Measurements from ENCODE around the gene HIP1R.
"Not testable (repeated sequence)": the region's sequence is repeated elsewhere in the genome, so short reads cannot be mapped to it uniquely, and the experiment has no call there.

HIP1R gene, protein sequence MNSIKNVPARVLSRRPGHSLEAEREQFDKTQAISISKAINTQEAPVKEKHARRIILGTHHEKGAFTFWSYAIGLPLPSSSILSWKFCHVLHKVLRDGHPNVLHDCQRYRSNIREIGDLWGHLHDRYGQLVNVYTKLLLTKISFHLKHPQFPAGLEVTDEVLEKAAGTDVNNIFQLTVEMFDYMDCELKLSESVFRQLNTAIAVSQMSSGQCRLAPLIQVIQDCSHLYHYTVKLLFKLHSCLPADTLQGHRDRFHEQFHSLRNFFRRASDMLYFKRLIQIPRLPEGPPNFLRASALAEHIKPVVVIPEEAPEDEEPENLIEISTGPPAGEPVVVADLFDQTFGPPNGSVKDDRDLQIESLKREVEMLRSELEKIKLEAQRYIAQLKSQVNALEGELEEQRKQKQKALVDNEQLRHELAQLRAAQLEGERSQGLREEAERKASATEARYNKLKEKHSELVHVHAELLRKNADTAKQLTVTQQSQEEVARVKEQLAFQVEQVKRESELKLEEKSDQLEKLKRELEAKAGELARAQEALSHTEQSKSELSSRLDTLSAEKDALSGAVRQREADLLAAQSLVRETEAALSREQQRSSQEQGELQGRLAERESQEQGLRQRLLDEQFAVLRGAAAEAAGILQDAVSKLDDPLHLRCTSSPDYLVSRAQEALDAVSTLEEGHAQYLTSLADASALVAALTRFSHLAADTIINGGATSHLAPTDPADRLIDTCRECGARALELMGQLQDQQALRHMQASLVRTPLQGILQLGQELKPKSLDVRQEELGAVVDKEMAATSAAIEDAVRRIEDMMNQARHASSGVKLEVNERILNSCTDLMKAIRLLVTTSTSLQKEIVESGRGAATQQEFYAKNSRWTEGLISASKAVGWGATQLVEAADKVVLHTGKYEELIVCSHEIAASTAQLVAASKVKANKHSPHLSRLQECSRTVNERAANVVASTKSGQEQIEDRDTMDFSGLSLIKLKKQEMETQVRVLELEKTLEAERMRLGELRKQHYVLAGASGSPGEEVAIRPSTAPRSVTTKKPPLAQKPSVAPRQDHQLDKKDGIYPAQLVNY

DNA sequence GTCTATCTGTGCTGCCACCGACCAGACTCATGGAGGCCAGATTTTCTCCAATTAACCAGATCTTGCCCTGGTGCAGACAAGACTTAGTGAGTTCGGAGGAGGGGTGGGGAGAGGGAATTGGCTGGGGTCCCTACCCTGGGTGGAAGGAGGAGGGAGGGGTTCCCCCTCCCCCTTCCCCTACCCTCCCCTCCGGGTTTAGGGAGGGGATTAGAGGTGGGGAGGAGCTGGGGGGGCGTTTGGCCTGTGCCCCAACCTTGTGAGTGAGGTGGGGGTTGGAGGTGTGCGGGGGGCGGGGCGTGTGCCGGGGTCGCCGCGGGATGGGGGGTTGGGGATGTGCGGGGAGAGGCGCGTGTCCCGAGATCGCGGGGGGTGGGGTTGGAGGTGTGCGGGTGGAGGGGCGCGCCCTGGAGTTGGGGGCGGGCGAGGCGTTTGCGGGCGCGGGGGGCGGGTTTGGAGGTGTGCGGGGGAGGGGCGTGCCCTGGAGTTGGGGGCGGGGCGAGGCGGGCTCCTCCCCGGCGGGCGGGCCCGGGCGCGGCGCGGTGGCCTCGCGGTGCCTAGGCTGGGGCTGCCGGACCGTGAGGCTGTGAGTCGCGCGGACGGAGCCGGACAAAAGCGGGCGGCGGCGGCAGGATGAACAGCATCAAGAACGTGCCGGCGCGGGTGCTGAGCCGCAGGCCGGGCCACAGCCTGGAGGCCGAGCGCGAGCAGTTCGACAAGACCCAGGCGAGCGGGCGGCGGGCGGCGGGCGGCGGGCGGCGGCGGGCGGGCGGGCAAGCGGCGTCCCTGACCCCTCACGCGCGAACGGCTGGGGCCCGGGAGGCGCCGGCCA, at the start of gene HIP1R:
Gene HIP1R, plus strand, starts transcription at position 537 of the 829 bp plus-strand sequence. Its CDS starts 94 bp downstream, at position 631.
- DNase-seq = peak; percentile 70

DNA sequence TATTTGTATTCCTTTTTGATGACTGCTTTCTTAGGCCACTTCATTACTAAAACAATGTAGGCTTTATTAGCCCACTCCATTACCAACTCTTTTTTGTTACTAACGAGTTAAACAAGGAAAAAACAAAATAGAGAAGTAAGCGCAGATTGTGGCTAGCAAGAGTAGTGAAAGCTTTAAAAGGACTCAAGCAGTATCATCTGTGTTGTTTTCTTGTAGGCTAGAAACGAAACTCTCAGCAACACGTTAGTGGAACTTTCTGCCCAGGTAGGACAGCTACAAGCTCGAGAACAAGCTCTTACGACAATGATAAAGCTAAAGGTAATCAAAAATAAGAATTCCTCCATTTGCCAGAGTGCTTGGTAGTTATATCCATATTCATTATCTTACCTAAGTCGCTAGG, 49.8 kb upstream of the HIP1R start:
- no peak for DNase-seq

DNA sequence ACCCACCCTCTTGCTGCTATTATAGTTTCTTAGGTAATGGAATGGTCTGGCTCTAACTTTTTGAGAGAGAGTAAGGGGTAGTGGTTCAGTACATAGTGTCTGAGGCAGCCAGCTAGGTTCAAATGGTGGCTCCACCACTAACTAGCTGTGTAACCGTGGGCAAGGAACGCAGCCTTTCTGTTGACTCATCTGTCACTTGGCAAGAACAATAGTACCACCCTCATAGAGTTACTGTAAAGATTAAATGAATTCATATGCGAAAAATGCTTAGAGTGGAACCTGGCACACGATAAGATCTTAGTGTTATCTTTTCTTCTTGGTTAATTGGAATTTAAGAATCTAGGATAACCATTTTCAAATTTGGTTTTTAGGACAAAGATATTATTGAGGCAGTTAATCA, 46.9 kb upstream of the HIP1R start:
- DNase-seq = no peak

DNA sequence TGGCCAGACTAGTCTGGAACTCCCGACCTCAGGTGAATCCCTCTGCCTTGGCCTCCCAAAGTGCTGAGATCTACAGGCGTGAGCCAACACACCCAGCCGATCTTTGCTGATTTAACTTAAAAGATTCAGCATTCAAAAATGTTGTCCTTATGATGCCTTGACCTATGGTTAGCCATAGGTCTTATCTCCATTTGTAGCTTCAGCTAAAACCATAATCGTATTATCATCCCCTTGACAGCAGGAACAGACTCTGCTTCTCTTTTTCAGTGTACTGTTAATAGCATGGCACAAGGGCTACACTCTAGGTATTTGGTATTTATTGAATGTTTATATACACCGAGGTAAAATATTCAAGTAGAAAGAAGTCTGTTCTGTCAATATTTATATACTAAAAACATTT, 45.6 kb upstream of the HIP1R start:
- DNase-seq = no peak

DNA sequence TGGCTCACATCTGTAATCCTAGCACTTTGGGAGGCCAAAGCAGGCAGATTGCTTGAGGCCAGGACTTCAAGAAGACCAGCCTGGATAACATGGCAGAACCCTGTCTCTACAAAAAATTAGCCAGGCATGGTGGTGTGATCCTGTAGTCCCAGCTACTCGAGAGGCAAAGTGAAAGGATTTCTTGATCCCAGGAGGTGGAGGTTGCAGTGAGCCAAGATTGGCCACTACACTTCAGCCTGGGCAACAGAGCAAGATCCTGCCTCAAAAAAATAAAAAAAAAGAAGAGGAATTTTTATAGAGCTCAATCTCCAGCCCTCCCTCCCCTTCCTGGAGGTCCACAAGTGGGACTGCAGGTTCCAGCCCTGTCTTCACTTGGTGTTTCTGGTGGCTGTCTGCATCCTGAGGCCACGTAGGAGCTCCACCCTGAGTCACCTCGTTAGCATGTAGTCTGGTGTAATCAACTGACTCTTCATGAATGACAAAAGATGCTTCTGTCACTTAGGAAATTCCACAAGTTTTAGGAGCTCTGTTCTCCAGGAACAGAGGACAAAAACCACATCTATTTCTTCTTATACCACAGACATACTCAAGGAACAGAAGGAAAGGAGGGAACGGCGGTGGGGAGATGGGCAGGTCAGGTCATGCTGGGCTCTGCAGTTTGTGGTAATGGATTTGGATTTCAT, 44.7 kb upstream of the HIP1R start:
- no peak for DNase-seq

DNA sequence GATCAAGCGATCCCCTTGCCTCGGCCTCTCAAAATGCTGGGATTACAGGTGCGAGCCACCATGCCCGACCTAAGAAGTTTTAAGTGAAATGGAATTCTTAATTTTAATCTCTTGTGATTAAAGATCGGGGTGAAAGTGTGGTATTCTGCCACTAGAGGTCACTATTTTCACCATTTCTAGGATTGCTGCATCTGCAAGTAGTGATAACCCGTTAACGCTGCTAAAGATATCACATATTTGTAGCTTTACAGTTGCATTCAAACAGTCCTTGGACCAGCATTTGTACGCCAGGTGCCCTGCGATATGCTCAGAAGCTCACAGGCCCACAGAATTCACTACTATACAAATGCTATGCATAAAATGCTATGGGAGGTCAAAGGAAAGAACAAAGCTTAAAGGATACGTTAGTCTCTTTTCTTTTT, 41.6 kb upstream of the HIP1R start:
- no peak for DNase-seq

DNA sequence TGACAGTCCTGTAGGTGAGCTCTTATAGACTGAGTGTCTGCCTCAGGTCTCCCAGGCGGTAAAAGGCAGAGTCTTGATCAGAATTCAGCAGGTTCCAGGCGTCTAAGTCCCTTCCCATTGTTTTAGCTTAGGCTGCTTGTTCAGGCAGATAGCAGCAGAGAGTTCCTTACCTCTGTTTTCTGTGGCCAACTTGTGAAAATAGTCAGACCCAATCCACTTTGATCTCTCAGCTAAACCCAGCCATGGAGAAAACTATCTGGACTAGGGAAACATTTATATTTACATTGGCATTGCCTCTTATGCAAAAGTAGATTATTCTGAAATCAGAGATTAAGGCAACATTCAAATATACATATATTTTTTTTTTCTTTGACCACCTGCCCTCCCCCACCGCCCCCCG, 39.5 kb upstream of the HIP1R start:
- DNase-seq = no peak

DNA sequence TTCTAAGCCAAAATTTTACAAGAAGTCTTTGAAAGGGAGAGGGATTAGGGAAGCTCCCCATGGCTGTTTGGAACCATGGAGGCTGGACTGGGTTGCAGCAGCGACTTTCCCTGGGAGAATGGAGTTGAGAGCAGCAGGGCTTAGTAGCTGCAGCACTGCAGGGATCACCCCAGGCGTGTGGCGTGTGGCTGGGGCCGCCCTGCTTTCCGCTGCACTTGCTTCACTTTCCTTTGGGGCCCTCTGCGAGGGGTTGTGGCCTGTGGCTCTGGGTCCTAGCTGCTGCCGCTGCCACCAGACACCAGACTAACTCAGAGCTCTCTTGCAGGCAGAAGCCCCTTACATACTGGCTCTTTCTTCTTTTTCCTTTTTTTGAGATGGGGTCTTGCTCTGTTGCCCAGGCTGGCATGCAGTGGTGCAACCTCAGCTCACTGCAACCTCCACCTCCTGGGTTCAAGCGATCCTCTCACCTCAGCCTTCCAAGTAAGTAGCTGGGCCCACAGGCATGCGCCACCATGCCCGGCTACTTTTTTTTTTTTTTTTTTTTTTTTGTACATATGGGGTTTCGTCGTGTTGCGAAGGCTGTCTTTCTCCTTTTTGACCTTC, 35.5 kb upstream of the HIP1R start:
- no peak for DNase-seq

DNA sequence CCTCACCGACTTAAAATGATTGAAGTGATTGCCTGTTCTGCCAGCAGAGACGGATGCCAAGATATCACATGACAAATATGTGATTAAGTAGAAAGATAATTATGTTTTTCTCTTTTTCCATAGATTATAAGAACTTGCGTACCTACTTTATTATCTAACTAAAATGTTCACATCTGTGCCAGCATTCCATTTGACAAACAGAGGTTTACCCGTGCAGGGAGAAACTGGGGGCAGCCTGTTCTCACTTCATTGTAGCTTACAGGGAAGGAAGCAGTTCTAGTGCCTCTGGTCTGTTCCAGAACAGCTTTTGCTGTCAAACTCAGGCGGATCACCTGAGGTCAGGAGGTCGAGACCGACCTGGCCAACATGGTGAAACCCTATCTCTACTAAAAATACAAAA, 31.3 kb upstream of the HIP1R start:
- no peak for DNase-seq

DNA sequence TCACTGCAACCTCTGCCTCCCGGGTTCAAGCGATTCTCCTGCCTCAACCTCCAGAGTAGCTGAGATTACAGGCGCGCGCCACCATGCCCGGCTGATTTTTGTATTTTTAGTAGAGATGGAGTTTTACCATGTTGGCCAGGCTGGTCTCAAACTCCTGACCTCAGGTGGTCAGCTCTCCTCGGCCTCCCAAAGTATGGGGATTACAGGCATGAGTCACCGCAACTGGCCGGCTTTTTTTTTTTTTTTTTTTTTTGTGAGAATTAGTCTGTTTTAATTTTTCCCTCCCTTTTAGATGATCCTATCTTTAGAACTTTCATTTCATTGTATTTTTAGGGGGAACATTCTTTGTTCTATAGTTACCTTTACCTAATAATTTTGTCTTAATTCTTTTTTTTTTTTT, 30.3 kb upstream of the HIP1R start:
- not testable (repeated sequence) for DNase-seq

DNA sequence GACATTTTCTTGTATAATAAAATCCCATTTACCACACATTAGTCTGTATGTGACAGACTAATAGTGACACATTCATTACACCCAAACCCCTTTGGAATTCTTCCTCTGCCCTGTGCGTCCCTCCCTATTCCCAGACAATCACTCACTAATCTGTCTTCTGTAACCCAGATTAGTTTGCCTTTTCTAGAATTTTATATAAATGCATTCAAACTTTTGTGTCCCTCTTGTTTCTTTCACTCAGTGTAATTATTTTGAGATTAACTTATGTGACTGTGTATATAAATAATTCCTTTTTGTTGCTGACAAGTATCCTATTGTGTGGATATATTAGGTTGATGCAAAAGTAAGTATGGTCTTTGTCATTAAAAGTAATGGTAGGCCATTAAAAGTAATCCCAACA, 27.6 kb upstream of the HIP1R start:
- no peak for DNase-seq

DNA sequence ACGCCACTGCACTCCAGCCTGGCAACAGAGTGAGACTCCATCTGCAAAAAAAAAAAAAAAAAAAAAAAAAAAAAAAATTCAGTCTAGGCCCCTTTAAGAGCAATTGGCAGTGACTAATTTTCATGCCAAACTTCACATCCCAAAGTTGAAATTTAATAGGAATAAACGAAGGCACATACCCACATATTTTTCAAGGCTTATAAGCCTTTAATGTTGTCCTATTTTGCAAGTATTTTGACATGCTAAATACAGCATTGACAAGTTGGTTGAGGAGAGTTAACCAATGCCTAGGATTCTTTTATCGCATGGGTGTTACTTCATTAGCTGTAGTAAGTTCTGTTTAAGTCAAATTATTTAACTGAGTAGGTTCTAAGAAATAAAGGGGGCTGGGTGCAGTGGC, 23.5 kb upstream of the HIP1R start:
- DNase-seq = no peak

DNA sequence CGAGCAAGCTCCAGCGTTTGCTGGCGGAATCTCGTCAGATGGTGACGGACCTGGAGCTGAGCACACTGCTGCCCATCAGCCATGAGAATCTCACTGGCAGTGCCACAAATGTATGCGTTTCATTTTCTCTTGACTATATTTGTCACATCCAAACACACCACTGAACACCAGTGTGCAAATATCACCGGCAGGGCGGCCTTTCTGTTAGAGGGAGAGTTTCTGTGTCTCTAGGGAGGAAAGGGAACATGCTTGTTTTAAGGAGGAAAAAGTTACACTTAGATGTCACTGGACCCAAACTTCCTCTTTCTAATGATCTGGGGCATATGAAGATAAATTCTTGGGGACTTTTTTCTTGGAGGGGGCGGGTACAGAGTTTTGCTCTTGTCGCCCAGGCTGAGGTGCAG, 21.9 kb upstream of the HIP1R start:
- no peak for DNase-seq

DNA sequence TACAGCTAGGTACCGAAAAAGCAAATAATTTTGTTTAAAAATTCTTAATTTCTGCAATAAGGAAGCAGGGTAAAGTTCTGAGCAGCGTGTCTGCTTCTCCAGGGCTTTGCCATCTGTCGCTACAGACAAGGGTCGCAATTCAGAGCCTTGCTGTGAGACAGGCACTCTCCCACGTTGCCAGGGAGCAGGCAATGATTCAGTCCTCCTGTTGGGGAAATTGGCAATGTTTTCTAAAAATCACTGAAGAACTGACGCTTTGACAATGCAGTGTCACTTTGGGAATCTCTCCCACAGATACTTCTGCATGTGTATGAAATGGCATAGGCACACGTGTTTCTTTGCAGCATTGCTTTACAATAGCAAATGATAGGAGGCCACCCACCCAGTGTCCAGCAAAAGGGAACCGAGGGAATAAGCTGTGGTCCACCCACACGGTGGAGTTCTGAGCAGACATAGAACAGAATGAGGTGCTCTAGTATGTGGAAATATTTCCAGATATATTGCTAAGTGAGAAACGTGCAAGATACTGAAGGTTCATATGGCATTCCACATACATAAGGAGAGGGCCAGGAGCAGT, 16.0 kb upstream of the HIP1R start:
- DNase-seq = no peak

DNA sequence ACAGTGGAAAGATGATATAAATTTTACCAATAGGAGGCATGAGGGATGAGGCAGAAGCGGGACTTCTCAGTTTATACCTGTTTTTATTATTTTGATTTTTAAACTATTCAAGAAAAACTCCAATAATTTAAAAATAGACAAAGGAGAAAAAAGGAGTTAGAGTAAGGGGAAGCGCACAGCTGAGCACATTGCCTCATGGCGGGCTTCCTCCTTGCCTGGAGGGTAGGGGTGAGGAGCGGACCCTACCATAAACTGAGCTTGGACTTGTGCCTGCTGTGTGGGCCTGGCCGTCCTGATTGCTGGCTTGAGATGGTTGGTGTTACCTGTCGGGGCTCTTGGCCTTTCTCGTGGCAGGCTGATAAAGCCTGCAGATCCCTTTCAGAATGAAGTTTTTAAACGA, 15.1 kb upstream of the HIP1R start:
- no peak for DNase-seq

DNA sequence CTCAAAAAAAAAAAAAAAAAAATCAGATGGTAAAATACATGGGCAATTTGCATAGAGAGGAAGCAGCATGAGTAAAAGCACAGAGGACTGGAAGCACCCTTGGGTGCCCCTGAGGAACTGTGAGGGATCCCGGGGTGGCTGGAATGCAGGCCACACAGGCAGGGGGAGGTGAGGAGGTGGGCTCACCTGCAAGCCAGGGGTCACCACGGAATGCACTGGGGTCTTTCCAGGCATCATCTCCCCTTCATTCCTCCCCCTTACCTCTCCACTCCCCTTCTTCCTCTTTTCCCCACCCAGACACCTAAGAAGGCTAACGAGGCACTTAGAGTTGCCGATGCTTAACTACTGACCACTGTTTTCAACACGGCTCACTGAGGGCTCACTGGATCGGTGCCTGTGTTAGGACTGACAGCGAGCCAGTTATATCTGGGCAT, 14.4 kb upstream of the HIP1R start:
- DNase-seq = no peak

DNA sequence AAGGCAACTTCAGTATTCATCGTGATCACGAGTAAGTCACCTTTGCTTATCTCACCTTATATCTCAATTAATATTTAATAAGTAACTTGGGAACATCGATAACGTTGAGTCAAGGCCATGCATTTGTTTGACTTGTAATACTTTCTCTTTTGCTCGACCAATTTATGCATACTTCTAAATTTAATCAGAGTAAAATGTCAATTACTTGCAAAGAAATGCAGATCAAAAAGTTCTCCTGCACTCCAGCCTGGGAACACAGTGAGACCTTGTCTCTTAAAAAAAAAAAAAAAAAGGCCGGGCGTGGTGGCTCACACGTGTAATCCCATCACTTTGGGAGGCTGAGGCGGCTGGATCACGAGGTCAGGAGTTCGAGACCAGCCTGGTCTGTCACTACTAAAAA, 11.8 kb upstream of the HIP1R start:
- DNase-seq = no peak

DNA sequence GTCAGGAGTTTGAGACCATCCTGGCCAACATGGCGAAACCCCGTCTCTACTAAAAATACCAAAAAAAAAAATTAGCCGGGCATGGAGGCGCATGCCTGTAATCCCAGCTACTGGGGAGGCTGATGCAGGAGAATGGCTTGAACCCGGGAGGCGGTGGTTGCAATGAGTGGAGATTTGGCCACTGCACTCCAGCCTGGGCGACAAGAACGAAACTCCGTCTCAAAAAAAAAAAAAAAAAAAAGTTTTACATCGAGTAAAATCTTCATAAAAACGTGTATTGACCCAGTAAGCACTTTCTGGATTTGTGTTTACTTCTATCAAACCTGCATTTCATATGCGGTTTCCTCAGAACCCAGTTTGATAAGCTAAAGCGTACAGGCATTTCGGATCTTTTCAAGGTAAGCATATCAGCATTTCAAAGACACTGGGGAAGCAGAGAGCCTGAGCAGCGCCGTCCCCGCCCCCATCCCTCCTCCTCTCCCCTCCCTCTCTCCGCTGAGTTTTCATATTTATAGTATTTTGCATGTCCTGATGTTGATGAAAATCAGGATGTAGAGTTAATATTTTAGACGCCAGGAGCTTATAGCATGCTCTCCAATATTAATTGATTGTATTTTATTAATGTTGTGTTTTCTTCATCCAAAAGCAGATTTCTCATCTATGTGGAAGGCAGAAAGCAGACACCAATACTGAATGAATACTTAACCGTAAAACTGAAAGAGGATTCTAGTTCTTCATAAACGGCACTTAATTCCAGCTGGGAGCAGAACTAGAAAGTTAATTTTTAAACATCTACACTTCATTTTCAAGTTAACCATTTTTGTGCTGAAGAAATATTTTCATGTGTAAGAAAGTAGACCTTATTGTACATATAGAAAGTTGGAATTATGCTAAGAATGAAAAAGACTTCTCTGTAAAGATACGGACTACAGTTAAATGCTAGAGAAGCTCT, 9.2 kb upstream of the HIP1R start:
- no peak for DNase-seq

DNA sequence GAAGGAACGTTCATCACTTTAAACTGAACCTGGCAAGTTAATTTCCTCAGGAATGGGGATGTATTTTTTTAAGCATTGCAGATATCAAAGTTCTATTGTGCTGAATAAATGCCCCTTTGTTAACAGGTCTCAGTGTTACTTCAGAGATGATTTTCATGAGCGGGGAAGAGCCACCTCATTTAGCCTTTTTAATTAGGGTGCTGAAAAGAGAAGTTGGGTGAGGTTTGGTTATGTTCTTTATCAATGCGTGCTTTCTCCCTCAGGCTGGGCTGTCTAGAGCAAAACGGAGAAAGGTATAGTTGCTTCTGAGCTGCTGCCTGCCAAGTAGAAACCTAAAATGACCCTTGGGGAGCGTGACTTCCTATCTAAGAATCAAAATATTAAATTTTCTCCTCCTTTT, 8.0 kb upstream of the HIP1R start:
- no peak for DNase-seq
